K562 (cell line): ENCODE data around the gene HSD11B1L. TPM values are rescaled to one million over a fixed set of nuclear protein-coding genes. Genes with fewer than 3 reads are reported as not detected.

Source experiments
- HDAC1 ChIP-seq, 2 experiments: fragments of 450-650 bp; IDR thresholded peaks; 2 replicates each; pipeline ENCODE4 v1.6.1; 2016 to 2017; ENCODE audit warnings: inconsistent platforms in 1 of 2, mild to moderate bottlenecking in 1 of 2, moderate library complexity in 1 of 2
- JUN ChIP-seq, 2 experiments: sonication (generic) in 1 of 2; formaldehyde crosslinking in 1 of 2; IDR thresholded peaks; 2 replicates each; pipeline versions ENCODE4 v1.6.1 to v1.8.0; 2012 to 2022; ENCODE audit warnings: borderline replicate concordance in 2 of 2, mild to moderate bottlenecking in 2 of 2, improper control_type of control experiment in 1 of 2, low read depth in 1 of 2, low read length in 1 of 2, missing genetic modification reagents in 1 of 2
- TAF7 ChIP-seq: fragments of 450-650 bp; IDR thresholded peaks from 2 replicates; pipeline ENCODE4 v1.6.1; 2016; ENCODE audit warnings: missing genetic modification characterization, missing compliant biosample characterization
- ZBED1 ChIP-seq: IDR thresholded peaks from 2 replicates; pipeline ENCODE4 v1.6.1; 2014
- ZMIZ1 ChIP-seq, 2 experiments: fragments of 150-350 bp in 1 of 2; IDR thresholded peaks; 2 replicates each; pipeline ENCODE4 v1.6.1; 2012 to 2016; ENCODE audit warnings: low read depth in 2 of 2, low read length in 2 of 2, mild to moderate bottlenecking in 1 of 2, moderate library complexity in 1 of 2
- ZNF174 ChIP-seq: fragments of 250-450 bp; sonication (Bioruptor Pico); IDR thresholded peaks from 2 replicates; pipeline ENCODE4 v1.4.0; 2020; ENCODE audit warnings: mild to moderate bottlenecking
- ZNF311 ChIP-seq: fragments of 250-450 bp; sonication (Bioruptor Pico); IDR thresholded peaks from 2 replicates; pipeline ENCODE4 v1.4.0; 2020; ENCODE audit warnings: mild to moderate bottlenecking, moderate library complexity
- ZNF518B ChIP-seq: fragments of 250-450 bp; sonication (Bioruptor Pico); IDR thresholded peaks from 2 replicates; pipeline ENCODE4 v1.5.0; 2021; ENCODE audit warnings: mild to moderate bottlenecking, moderate library complexity
- ZZZ3 ChIP-seq: fragments of 450-650 bp; IDR thresholded peaks from 2 replicates; pipeline ENCODE4 v1.6.1; 2016; ENCODE audit warnings: antibody characterized with exemption, mild to moderate bottlenecking, moderate library complexity
- polyA plus RNA-seq, 8 experiments: library from polyadenylated mRNA; depleted of rRNA in 4 of 8; stranded (reverse) in 5 of 8; unstranded in 3 of 8; fragments of >200 nt; fragmentation: Nextera tagmentation in 2 of 8; fragmentation: Illumina TruSeq in 1 of 8; extraction: Ambion mirVana in 2 of 8; extraction: Trizol in 1 of 8; gene quantifications; 2 replicates each; pipeline versions ENCODE4 v1.2.1 to v1.2.3, GENCODE V29; 2011 to 2014; ENCODE audit warnings: inconsistent platforms in 1 of 8, missing spikeins in 1 of 8
- total RNA-seq, 7 experiments: library from RNA; depleted of rRNA in 6 of 7; stranded (reverse); fragments of >200 nt in 6 of 7; fragmentation: Illumina TruSeq in 2 of 7; extraction: Trizol in 2 of 7; gene quantifications; 2 replicates each; pipeline versions ENCODE4 v1.2.1 to v1.2.3, GENCODE V29; 2011 to 2021; ENCODE audit warnings: low replicate concordance in 1 of 7

Gene HSD11B1L
- total and polyA plus RNA-seq, 9 of the 15 experiments (the other 6 are each of a cell fraction or from before 2014, with no cell fraction given) = 0.31 to 7.7 (median 2.3) TPM

- TF ChIP-seq ZNF518B (CRISPR knock-in tag) = no peak
- no peak for TF ChIP-seq ZNF311
- no peak for TF ChIP-seq JUN (IDR thresholded peaks at IDR 0.05; ENCODE audit: borderline replicate concordance, low read depth, low read length)
- no peak for TF ChIP-seq JUN (CRISPR knock-in tag; IDR thresholded peaks at IDR 0.05; ENCODE audit: borderline replicate concordance)
- TF ChIP-seq ZMIZ1 (IDR thresholded peaks at IDR 0.05; ENCODE audit: low read depth in 2 of 2, low read length in 2 of 2) = no peak
- TF ChIP-seq ZZZ3 = no peak
- no peak for TF ChIP-seq ZBED1
- no peak for TF ChIP-seq TAF7
- no peak for TF ChIP-seq ZNF174 (CRISPR knock-in tag)
- TF ChIP-seq HDAC1 (IDR thresholded peaks at IDR 0.05) = no peak
Measured at GRCh38 chr19:5677136-5677535, 3.7 kb upstream of the HSD11B1L start (continued).
